H1 (cell line): Measurements from ENCODE around the gene PLEKHA1. TPM values are rescaled to one million over a fixed set of nuclear protein-coding genes. Genes with fewer than 3 reads are reported as not detected.

Experiments
- CTCF ChIA-PET: fragments of 300-600 bp; sonication (Branson Sonifier 250); formaldehyde crosslinking; loops from one replicate; lab custom pipeline; 2021; ENCODE audit not compliant: partially characterized antibody; lab: Charles Lee
- POLR2A ChIA-PET: fragments of 300-600 bp; sonication (Branson Sonifier 250); formaldehyde crosslinking; loops from one replicate; lab custom pipeline; 2021; ENCODE audit warnings: inconsistent platforms; ENCODE audit not compliant: partially characterized antibody; lab: Charles Lee
- DNase-seq, 2 experiments: peaks; one replicate each; pipeline versions ENCODE4 v3.0.0 to v3.0.0-alpha.2; 2010 to 2022; ENCODE audit warnings: low spot score in 2 of 2, low read depth in 1 of 2, mixed read lengths in 1 of 2
- FAIRE-seq: peaks from 2 replicates; lab custom pipeline; 2011; peaks lifted over from hg19 to GRCh38; lab: Jason Lieb, UNC
- H2AFZ ChIP-seq: 2 replicates; pipeline ENCODE4 v1.8.1; 2012; ENCODE audit warnings: low read length, inconsistent platforms
- H2AK5ac ChIP-seq: 2 replicates; pipeline ENCODE4 v1.6.1; 2013; ENCODE audit warnings: low read depth, low read length
- H2BK120ac ChIP-seq: replicated peaks from 2 replicates; pipeline ENCODE3; 2013; ENCODE audit warnings: low read depth, low read length, inconsistent platforms
- H2BK12ac ChIP-seq: 2 replicates; pipeline ENCODE4 v1.6.1; 2013; ENCODE audit warnings: low read depth, low read length
- H2BK15ac ChIP-seq: 2 replicates; pipeline ENCODE4 v1.6.1; 2013; ENCODE audit warnings: low read length
- H2BK20ac ChIP-seq: 2 replicates; pipeline ENCODE4 v1.6.1; 2013; ENCODE audit warnings: low read length
- H2BK5ac ChIP-seq: 2 replicates; pipeline ENCODE4 v1.6.1; 2013; ENCODE audit warnings: low read depth, low read length
- H3K14ac ChIP-seq: 2 replicates; pipeline ENCODE4 v1.6.1; 2013; ENCODE audit warnings: inconsistent platforms; ENCODE audit not compliant: insufficient read length
- H3K18ac ChIP-seq: 2 replicates; pipeline ENCODE4 v1.6.1; 2013; ENCODE audit warnings: low read length; ENCODE audit errors: extremely low read depth
- H3K23ac ChIP-seq: 2 replicates; pipeline ENCODE4 v1.6.1; 2013; ENCODE audit warnings: inconsistent platforms; ENCODE audit not compliant: insufficient read length
- H3K23me2 ChIP-seq: 2 replicates; pipeline ENCODE4 v1.6.1; 2013; ENCODE audit warnings: low read depth, low read length
- H3K27ac ChIP-seq: 2 replicates; pipeline ENCODE4 v1.6.1; 2011; ENCODE audit warnings: low read depth, low read length, inconsistent platforms
- H3K27me3 ChIP-seq, 4 experiments: replicated peaks in 1 of 4; 1 replicate in 1 of 4; 2 replicates in 3 of 4; pipeline versions ENCODE4 v1.6.1 to v1.8.1; 2011 to 2013; ENCODE audit warnings: low read length in 3 of 4, mild to moderate bottlenecking in 3 of 4, inconsistent platforms in 2 of 4, mixed read lengths in 2 of 4, moderate library complexity in 1 of 4; ENCODE audit not compliant: control insufficient read depth in 3 of 4, insufficient read depth in 3 of 4; ENCODE audit errors: extremely low read depth in 1 of 4
- H3K36me3 ChIP-seq, 4 experiments: 2 replicates each; pipeline versions ENCODE4 v1.6.1 to v1.8.1; 2011 to 2013; ENCODE audit warnings: mild to moderate bottlenecking in 4 of 4, low read length in 3 of 4, moderate library complexity in 2 of 4, control low read depth in 1 of 4, inconsistent platforms in 1 of 4; ENCODE audit not compliant: insufficient read depth in 4 of 4, control insufficient read depth in 2 of 4
- H3K4ac ChIP-seq: replicated peaks from 2 replicates; pipeline ENCODE3; 2013; ENCODE audit warnings: low read length, low read depth, mixed read lengths, inconsistent platforms; ENCODE audit not compliant: insufficient read length
- H3K4me1 ChIP-seq, 4 experiments: replicated peaks in 1 of 4; 1 replicate in 1 of 4; 2 replicates in 3 of 4; pipeline versions ENCODE4 v1.6.1 to v1.8.1; 2011 to 2013; ENCODE audit warnings: low read length in 3 of 4, inconsistent platforms in 2 of 4, mixed read lengths in 1 of 4; ENCODE audit not compliant: insufficient read depth in 4 of 4, control insufficient read depth in 3 of 4
- H3K4me2 ChIP-seq, 2 experiments: 2 replicates each; pipeline versions ENCODE4 v1.6.1 to v1.8.1; 2011 to 2013; ENCODE audit warnings: low read depth in 2 of 2, low read length in 2 of 2, control low read depth in 1 of 2, inconsistent platforms in 1 of 2, mild to moderate bottlenecking in 1 of 2; ENCODE audit not compliant: insufficient read depth in 1 of 2
- H3K4me3 ChIP-seq, 4 experiments: fragments of 200-600, 300-600 bp in 1 of 4; sonication (generic), shearing (Covaris generic), sonication (Bioruptor Twin) in 1 of 4; 2 replicates each; pipeline versions ENCODE4 v1.5.1 to v1.8.1; 2011 to 2016; ENCODE audit warnings: low read length in 4 of 4, low read depth in 3 of 4, control low read depth in 2 of 4, inconsistent platforms in 2 of 4, mild to moderate bottlenecking in 2 of 4, mixed read lengths in 1 of 4, moderate library complexity in 1 of 4; ENCODE audit not compliant: insufficient read depth in 2 of 4; ENCODE audit errors: extremely low read depth in 1 of 4
- H3K56ac ChIP-seq: replicated peaks from 2 replicates; pipeline ENCODE3; 2013; ENCODE audit warnings: low read depth, mild to moderate bottlenecking, mixed read lengths, low read length, inconsistent platforms; ENCODE audit not compliant: insufficient read length
- H3K79me1 ChIP-seq: 2 replicates; pipeline ENCODE4 v1.6.1; 2013; ENCODE audit warnings: low read depth, low read length, control low read depth
- H3K79me2 ChIP-seq, 2 experiments: 2 replicates each; pipeline versions ENCODE4 v1.6.1 to v1.8.1; 2012 to 2013; ENCODE audit warnings: low read length in 2 of 2, mild to moderate bottlenecking in 2 of 2, inconsistent platforms in 1 of 2; ENCODE audit not compliant: insufficient read depth in 2 of 2, control insufficient read depth in 1 of 2
- H3K9ac ChIP-seq, 4 experiments: replicated peaks in 1 of 4; 1 replicate in 1 of 4; 2 replicates in 3 of 4; pipeline versions ENCODE4 v1.6.1 to v1.8.1; 2011 to 2013; ENCODE audit warnings: low read depth in 3 of 4, low read length in 3 of 4, control low read depth in 2 of 4, mild to moderate bottlenecking in 2 of 4, moderate library complexity in 2 of 4, inconsistent platforms in 1 of 4; ENCODE audit errors: extremely low read depth in 1 of 4
- H3K9me3 ChIP-seq, 2 experiments: 2 replicates each; pipeline versions ENCODE4 v1.6.1 to v1.8.1; 2012 to 2013; ENCODE audit warnings: mild to moderate bottlenecking in 2 of 2, moderate library complexity in 2 of 2, control low read depth in 1 of 2, inconsistent platforms in 1 of 2, low read depth in 1 of 2, low read length in 1 of 2, mixed read lengths in 1 of 2; ENCODE audit not compliant: insufficient read depth in 2 of 2
- H4K20me1 ChIP-seq, 2 experiments: replicated peaks in 1 of 2; 2 replicates each; pipeline versions ENCODE3 to v1.8.1; 2011 to 2013; ENCODE audit warnings: inconsistent platforms in 2 of 2, low read length in 2 of 2, mild to moderate bottlenecking in 1 of 2; ENCODE audit not compliant: insufficient read depth in 2 of 2, control insufficient read depth in 1 of 2
- H4K5ac ChIP-seq: 2 replicates; pipeline ENCODE4 v1.6.1; 2013; ENCODE audit warnings: low read length, low read depth, mixed read lengths, inconsistent platforms; ENCODE audit not compliant: insufficient read length
- H4K8ac ChIP-seq: 2 replicates; pipeline ENCODE4 v1.8.0; 2013; ENCODE audit warnings: mild to moderate bottlenecking, moderate library complexity, low read length, inconsistent platforms; ENCODE audit not compliant: insufficient read depth; ENCODE audit errors: extremely low read depth
- H4K91ac ChIP-seq: replicated peaks from 2 replicates; pipeline ENCODE3; 2013; ENCODE audit warnings: low read length, mixed read lengths, inconsistent platforms; ENCODE audit not compliant: insufficient read length
- KDM1A ChIP-seq: fragments of 200-600, 300-600 bp; sonication (generic); IDR thresholded peaks from 2 replicates; pipeline ENCODE4 v1.7.1; 2016; ENCODE audit warnings: mild to moderate bottlenecking, low read length, borderline replicate concordance
- KDM5A ChIP-seq: fragments of 200-600 bp; IDR thresholded peaks from 2 replicates; pipeline ENCODE4 v1.7.1; 2012; ENCODE audit warnings: mild to moderate bottlenecking, low read length, inconsistent platforms, mixed read lengths
- MAX ChIP-seq: IDR thresholded peaks from 2 replicates; pipeline ENCODE4 v1.6.1; 2012; ENCODE audit warnings: inconsistent platforms
- RAD21 ChIP-seq, 2 experiments: IDR thresholded peaks in 1 of 2; conservative IDR thresholded peaks in 1 of 2; 2 replicates each; pipeline ENCODE4 v1.6.1; 2011; ENCODE audit warnings: low read depth in 2 of 2, low read length in 2 of 2, improper control_type of control experiment in 1 of 2, inconsistent platforms in 1 of 2, mild to moderate bottlenecking in 1 of 2, moderate library complexity in 1 of 2
- SIX5 ChIP-seq: IDR thresholded peaks from 2 replicates; pipeline ENCODE4 v1.6.1; 2011; ENCODE audit warnings: mild to moderate bottlenecking, low read depth, low read length
- SP4 ChIP-seq: IDR thresholded peaks from 2 replicates; pipeline ENCODE4 v1.6.1; 2012; ENCODE audit warnings: low read length, inconsistent platforms
- TEAD4 ChIP-seq: IDR thresholded peaks from 2 replicates; pipeline ENCODE4 v1.6.1; 2012; ENCODE audit warnings: low read depth, low read length, inconsistent platforms, mixed read lengths
- WGBS, 2 experiments: shearing (Covaris generic) in 1 of 2; methylation state at CpG; one replicate each; pipeline versions ENCODE4 v1.1.6 to v1.1.7; 2013 to 2015; ENCODE audit warnings: low lambda C conversion rate in 2 of 2, mixed read lengths in 2 of 2, inconsistent platforms in 1 of 2, low coverage in 1 of 2, missing lambda C conversion rate in 1 of 2; ENCODE audit not compliant: insufficient replicate concordance in 2 of 2, insufficient coverage in 1 of 2, insufficient read length in 1 of 2; ENCODE audit errors: extremely low coverage in 1 of 2, missing lambda C conversion rate in 1 of 2; 5-methylcytosine and 5-hydroxymethylcytosine counted together
- polyA plus RNA-seq, 7 experiments: library from polyadenylated mRNA; depleted of rRNA in 3 of 7; stranded (reverse) in 5 of 7; unstranded in 2 of 7; fragments of >200 nt in 5 of 7; fragments of 200-250 nt in 2 of 7; gene quantifications; 1 replicate in 5 of 7; 2 replicates in 1 of 7; 4 replicates in 1 of 7; pipeline versions ENCODE4 v1.2.1 to v1.2.3, GENCODE V29; 2011 to 2013; ENCODE audit warnings: missing spikeins in 2 of 7, mixed read lengths in 2 of 7
- total RNA-seq: library from RNA; stranded (reverse); fragmentation: NEBNext Ultra II Directional; extraction: Animal tissue kit (Norgen Biotek cat#: 25700); gene quantifications from 2 replicates; pipeline ENCODE4 v1.2.1, GENCODE V29; 2021

The PLEKHA1 gene
- total and polyA plus RNA-seq, 2 of the 8 experiments (the other 6 are each of a cell fraction or from before 2014, with no cell fraction given), result 15.6 to 39.7 TPM

GRCh38 chr10:122480146-122480833 lies 105.8 kb downstream of the PLEKHA1 start:
- H2BK120ac ChIP-seq, result no peak overlapping the region
- H3K23me2 ChIP-seq, result no peaks in the 10 kb centered on the region
- CTCF ChIA-PET, result interaction anchor here (0.6 to 2.1 kb wide), 4 partner anchors 10 to 168 kb away, joined by 3 to 5 read pairs (median 3); no protein-coding TSS in a partner anchor
- H4K5ac ChIP-seq, result no peak overlapping the region
- 0 out of 2 replicates have a peak overlapping the region, but pooled peaks have one; percentile 0 for H2AK5ac ChIP-seq
- no peak for DNase-seq
- no peak for TF ChIP-seq KDM5A
- no peak for TF ChIP-seq KDM1A
- no peak for TF ChIP-seq RAD21 (IDR thresholded peaks at IDR 0.05 in 1 of 2, conservative IDR thresholded peaks at IDR 0.05 in 1 of 2; ENCODE audit: low read depth in 2 of 2, low read length in 2 of 2)
- no peak for TF ChIP-seq SIX5
- no peak for TF ChIP-seq SP4
- TF ChIP-seq TEAD4, result no peak
- no peak for TF ChIP-seq MAX
- H4K20me1 ChIP-seq, result no peaks in the 10 kb centered on the region
- no peaks in the 10 kb centered on the region for H3K36me3 ChIP-seq
- H2BK12ac ChIP-seq, result no peak overlapping the region
- H4K91ac ChIP-seq, result peak overlapping the region; percentile 29
- no peak overlapping the region for H3K4me3 ChIP-seq
- no peaks in the 10 kb centered on the region for H3K79me1 ChIP-seq
- H3K18ac ChIP-seq, result no peak overlapping the region
- H3K4me2 ChIP-seq, result no peak overlapping the region
- POLR2A ChIA-PET, result no interaction called here
- no peaks in the 10 kb centered on the region for H3K79me2 ChIP-seq
- H3K56ac ChIP-seq, result no peak overlapping the region
- peaks cover 4 to 23% (median 10%) of the 10 kb centered on the region in 4 experiments for H3K4me1 ChIP-seq
- no peak overlapping the region for H3K4ac ChIP-seq
- H3K9me3 ChIP-seq, result peaks cover 0 to 5% of the 10 kb centered on the region in 2 experiments; a peak in 1 of 4 replicates
- no peak overlapping the region for H3K14ac ChIP-seq
- H4K8ac ChIP-seq, result no peak overlapping the region; the same call in 1 of the 2 replicates
- H3K27ac ChIP-seq, result no peak overlapping the region
- 87% methylated on average over 10 of the region's 10 CpGs; no CpG with 5 or more reads in 1 of the 2 experiments for WGBS, 2 experiments
- H3K9ac ChIP-seq, result no peak overlapping the region
- no peak overlapping the region for H2BK5ac ChIP-seq
- H3K23ac ChIP-seq, result no peak overlapping the region
- H2BK20ac ChIP-seq, result no peak overlapping the region
- no peak overlapping the region for H2BK15ac ChIP-seq
- no peak for FAIRE-seq
- no peak overlapping the region for H2AFZ ChIP-seq
- no peaks in the 10 kb centered on the region for H3K27me3 ChIP-seq
